Measurements from ENCODE around the gene MTUS2.

The MTUS2 gene

DNA sequence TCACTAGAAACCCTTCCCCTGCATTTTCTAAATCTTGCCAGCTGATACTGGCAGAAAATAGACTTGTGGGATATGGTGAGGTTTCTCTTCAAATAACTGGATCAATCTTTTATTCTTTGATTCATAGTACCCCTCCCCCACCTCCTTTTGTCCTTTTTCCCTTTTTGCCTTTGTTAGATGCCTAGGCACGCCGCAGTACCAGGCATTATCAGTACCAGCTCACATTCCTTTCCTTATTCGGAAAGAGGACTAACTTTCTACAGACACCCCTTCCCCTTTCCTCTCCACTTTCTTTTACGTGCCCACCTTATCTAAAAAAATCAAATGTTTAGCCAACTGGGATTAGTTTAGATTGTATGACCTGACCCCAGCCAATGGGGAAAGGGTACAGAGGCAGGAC is 226.4 kb downstream of the MTUS2 start:
- DNase-seq = no peak

DNA sequence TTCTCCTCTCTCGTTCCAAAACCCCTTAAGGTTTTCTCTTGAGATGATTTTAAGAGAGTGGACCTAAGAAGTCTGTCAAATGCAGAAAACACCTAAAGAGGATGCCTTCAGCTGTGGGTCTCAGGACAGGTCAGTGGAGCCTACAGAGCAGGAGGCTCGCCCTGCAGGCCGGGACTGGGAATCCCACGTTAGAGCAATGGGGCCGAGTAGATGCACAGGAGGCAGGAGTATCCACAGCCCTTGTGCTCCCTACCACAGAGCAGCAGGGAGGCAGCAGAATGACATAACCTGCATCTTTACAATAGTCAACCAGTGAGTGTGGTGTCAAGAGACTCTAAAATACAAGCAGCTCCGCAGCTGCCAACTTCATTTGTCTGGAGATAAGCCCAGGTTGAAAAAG is 229.4 kb downstream of the MTUS2 start:
- DNase-seq = no peak

DNA sequence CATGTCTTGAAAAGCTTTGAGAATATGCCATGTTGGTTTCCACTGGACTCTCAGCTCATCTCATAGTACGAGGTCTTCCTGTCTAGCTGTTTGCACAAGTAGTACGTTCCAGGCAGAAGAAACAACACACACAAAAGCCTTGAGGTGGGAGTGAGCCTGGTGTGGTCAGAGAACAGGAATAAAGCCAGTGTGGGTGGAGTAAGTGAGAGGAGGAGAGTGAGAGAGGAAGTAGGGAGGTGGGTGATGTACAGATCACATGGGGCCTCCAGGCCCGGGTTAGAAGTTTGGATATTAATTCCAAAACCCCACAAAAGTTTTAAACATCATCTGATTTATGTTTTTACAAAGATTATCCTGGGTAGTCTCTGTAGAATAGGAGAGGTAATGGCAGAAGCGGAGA is 230.6 kb downstream of the MTUS2 start:
- no peak for DNase-seq

DNA sequence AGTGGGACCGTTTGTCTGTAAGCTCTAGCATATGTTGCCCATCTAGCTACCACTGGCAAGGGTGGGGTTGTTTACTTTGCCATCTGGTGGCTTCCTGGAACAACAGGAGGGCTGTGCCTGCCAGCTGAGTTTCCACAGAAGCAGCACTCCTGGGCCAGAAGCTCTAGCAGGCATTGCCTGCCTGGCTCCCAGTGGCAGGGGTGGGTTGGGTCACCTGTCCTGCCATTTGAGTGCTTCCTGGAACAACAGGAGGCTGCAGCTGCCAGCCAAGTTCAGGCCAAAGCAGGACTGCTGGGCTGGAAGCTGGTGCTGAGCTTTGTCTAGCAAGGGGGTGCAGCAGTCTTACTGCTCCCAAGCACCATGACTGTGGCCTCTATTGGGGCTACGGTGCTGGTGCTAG is 239.7 kb downstream of the MTUS2 start:
- DNase-seq = no peak

DNA sequence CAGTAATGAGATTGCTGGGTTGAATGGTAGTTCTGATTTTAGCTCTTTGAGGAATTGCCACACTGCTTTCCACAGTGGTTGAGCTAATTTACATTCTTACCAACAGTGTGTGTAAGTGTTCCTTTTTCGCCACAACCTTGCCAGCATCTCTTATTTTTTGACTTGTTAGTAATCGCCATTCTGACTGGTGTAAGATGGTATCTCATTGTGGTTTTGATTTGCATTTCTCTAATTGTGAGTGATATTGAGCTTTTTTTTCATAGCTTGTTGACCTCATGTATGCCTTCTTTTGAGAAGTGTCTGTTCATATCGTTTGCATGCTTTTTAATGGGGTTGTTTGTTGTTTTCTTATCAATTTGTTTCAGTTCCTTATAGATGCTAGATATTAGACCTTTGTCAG is 245.0 kb downstream of the MTUS2 start:
- DNase-seq = no peak

DNA sequence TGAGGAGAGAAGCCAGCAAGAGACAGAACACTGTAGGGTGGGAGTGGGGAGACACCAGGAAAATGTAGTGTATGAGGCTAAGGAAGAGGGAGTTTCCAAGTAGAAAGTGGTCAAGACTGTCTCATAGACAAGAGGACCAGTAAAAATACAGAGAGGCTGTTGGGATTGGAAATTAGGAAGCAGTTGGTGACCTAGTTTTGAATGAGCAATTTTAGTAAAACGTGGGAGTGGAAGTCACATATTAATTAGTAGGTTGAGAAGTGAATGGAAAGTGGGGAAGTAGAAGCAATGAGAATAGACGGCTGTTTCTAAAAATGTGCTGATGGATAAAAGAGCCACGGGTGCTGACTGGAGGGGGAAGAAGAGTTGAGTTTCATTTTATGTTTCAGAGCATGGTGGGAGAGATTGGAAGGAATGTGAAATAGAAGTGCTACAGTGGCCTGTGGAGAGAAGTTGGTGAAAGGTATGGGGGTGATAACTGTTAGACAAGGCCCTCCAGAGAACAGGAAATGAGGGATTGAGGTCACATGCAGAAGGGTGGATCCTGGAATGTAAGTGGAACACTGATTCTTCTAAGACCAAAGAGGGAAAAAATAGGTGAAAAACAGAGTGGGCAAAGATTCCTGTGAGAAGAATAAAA is 247.3 kb downstream of the MTUS2 start:
- DNase-seq = no peak

DNA sequence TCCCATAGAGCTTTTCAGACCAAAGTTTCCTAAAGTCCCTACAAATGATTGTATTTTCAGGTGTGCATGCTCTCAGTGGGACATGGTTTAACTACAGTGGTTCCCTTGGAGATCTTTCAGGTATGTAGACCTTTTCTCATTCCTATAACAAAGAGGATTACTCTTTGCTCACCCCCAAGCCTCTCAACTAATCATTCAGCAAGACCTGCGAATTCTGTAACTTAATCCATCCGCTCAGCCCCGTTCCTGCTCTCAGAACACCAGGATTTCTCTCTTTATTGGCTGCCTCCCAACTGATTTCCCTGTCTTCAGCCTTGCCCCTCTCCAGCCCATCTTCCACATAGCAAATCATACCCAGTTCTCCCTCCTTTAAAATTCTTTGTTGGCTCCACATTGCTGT is 253.6 kb downstream of the MTUS2 start:
- DNase-seq = no peak

DNA sequence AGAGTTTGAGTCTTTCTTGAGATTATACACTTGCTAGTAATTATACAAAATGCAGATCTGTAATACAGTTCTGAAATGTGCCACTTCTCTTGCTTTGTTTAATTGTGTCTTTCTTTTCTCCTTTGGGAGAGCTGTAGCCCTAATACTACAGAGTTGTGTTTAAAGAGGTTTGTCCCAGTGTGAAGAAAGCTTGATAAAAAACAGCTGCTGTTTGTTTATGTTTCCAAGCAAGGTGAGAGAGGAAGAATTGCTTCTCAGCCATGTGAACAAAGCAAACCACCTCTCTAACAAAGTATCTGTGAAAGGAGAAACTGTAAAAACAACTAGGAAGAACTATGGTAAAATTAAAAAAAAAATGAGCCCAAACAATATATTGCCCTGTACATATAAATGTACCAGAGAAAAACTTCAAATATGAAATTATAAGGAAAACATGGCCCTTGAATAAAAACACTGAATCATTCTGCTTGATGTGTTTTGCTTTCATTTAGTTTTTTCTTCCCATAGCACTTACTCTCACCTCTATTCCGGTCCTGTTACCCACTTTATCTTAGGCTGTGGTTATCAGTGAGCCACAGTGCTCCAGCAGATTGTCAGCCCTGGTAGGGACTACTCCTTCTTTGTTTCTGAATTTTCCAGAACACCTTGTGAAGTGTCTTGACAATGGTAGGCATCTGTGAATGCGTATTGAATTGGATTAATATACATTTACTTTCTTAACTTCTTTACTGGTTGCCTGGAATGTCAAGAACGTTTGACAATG is 257.1 kb downstream of the MTUS2 start:
- DNase-seq = no peak

DNA sequence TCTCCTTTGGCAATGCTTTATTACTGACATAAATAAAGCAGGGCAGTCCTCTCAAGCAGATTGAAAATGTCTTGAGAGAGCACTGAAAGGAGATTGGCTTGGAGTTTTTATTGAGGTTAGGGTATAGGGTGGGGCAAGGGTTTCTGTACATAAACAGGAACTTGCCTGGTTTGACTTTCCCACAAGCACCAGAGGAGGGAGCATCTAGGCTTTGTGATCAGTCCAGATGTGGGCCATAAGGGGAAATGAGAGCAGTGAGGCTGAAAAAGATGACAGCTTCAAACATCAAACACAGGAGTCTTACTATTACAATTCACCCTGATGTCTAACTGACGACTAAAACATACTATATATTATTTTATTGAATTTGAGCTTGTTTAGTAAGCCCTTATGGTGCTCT is 260.9 kb downstream of the MTUS2 start:
- no peak for DNase-seq

DNA sequence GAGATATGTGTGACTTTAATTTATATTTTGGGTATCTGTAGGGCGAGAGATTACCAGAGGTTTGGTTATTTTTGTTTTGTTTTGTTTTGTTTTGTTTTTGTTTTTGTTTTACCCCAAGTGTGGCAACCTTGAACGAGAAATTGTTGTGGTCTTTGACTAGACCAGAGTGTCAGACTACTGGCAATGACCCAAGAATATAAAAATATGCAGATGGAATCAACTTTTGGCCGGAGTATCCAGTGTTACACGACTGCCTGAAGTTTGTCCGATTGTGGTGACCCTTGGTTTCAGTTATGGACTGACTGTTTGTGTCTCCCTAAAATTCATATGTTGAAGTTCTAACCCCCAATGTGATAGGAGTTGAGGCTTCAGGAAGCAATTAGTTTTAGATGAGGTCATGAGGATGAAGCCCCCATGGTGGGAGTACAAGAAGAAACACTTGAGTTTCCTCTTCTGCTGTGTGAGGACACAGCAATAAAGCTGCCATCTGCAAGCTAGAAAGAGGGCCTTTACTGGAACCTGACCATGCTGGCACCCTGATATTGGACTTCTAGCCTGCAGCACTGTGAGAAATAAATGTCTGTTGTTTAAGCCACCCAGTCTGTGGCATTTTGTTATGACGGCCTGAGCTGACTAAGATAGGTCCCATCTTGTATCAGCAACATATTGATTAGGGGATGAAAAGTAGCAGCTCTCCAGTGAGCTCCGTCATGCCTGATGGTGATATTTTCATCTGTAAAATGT is 261.7 kb downstream of the MTUS2 start:
- DNase-seq = no peak

DNA sequence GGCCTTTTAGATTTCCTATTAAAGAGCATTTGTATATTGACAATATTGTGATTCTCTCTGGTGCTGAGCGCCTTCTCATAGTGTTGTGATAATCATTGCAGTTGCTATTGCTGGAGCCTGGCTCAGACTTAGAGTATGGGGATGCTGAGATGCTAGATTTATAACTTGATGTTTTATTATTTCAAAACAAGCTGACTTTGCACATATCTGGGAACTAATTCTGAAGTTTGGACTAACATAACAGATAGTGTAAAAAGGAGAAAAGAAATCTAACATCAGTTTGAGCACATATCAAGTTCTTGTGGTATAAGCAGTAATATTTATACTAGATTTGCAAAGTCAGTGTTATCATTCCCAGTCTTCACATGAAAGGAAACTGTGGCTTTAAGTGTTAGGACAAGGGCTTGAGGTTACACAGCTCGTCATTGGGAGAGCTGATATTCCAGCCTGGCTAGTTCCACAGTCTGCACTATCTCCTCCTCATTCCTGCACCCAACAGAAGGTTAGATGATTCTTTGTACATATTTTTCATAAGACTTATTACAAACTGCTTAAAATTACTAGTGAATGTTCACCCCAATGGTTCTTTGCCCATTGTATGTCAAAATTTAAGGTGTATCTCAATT is 279.8 kb downstream of the MTUS2 start:
- no peak for DNase-seq

DNA sequence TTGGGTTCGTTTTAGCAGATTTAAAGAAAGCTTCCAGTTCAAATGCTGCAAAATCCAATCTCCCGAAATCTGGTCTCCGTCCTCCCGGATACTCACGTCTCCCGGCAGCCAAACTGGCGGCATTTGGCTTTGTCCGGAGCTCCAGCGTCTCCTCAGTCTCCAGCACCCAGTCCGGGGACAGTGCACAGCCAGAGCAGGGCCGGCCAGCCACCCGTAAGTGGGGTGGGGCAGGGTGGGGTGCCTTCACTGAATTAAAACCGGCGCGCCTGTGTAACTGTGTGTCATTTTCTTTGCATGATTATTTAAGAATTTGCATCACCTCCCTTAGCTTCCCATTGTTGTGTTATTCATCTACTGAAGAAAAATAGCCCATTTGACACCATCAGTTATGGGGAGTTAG is 280.6 kb downstream of the MTUS2 start:
- DNase-seq = no peak

DNA sequence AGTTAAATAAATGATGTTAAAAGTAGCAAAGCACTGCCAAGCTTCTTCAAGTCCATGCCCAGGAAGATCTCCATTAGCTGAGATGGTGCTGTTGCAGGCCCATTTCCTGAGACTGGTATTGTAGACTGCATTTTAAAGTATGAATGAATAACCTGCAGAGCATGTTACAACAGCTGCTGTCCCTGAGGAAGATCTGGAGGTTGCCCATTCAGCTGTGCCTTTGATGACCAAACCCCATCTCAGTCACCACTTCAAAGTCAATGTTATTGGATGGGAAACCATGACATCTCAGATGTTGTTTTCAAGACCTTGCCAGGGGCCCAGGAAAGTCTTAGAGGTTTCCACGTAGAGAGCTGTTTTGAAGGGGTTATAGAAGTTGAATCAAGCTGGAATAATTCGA is 281.3 kb downstream of the MTUS2 start:
- DNase-seq = no peak

DNA sequence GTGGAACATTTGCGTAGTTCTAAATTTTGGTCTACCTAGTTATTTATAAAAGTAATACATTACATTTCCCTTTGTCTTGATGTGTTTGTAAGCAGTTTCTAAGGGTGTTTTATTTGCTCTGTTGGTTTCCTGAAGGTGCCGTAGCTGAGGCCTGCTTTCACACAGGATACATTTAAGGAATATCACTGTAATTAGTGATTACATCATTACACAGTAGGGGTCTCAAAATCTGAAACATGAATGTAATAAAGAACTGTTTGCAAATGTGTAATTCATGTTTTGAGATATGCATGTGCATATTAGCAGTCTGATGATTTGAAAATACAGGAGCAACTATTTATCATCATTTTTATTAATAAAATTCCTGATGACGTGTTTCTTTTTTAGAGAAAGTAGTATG is 281.8 kb downstream of the MTUS2 start:
- no peak for DNase-seq

DNA sequence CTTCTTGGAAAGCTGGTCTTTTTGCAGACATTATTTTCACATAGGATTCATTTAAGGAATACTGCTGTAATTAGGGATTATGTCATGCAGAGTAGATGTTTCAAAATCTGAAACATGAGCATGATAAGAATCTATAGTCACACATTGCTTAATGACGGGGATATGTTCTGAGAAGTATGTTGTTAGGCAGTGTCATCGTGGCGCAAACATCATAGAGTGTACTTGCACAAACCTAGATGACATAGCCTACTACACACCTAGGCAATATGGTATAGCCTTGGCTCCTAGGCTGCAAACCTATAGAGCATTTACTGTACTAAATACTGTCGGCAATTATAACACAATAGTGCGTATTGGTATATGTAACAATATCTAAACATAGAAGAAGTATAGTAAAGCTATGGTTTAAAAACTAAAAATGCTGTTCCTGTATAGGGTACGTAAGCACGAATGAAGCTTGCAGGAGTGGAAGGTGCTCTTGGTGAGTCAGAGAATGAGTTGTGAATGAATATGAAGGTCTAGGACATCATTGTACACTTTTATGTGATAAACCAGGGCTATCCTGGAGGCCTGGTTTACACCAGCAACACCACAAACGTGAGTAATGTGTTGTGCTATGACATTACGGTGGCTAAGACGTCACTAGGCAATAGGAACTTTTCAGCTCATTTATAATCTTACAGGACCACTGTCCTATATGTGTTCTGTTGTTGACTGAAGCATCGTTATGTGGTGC is 283.1 kb downstream of the MTUS2 start:
- no peak for DNase-seq

DNA sequence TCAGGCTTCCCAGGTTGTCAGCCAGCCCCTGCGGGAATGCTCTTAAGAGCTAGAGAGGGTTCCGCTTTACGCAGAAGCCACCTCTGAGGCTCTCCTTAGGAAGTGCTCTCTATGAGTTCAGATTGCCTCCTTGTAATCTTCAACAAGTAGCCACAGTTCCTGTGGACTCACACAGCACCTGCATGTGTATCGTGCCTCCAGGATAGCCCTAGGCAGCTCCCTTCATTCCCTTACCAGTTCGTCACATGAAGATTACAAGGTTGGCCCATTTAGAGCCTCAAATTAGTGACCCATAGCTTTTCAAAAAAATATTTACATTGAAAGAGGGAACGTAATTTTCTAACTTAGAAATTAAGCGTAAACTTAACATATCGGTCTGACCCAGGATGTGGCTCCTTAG is 284.3 kb downstream of the MTUS2 start:
- DNase-seq = no peak

DNA sequence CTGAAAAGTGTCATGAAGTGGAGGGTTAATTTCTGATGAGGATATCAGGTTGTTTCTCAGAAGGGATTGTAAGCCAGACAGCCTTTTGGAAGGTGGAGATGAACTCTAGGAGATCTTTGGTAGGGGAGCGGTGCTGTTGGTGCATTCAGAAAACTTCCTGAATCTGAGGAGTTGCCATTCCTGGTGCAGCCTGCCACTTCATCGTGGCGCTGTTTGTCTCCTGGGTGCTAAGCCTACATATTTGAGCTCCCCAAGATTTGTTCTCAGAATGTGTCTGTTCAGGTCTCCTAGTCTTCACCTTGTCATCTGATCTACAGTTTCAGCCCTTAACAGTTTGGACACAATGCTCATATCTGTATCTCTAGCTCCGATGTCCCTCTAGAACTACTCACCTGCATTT is 285.6 kb downstream of the MTUS2 start:
- DNase-seq = no peak

DNA sequence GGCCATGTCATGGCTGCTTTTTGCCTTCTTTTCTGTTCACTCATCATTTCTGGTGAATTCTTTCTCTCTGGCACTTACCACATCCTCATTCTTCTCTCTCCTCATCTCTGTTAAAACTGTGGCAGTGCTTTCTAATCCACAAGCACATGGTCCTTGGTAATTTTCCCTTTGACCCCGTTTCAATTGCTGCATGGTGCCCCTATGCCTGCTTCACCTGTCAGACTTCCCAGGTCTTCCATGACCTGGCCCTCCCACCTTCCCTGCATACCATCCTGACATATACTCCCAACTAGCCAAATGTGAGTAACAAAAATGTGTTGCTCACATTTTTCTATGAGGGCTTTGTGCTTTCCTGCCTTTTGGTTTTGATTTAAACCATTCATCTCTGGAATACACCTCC is 286.5 kb downstream of the MTUS2 start:
- DNase-seq = no peak

DNA sequence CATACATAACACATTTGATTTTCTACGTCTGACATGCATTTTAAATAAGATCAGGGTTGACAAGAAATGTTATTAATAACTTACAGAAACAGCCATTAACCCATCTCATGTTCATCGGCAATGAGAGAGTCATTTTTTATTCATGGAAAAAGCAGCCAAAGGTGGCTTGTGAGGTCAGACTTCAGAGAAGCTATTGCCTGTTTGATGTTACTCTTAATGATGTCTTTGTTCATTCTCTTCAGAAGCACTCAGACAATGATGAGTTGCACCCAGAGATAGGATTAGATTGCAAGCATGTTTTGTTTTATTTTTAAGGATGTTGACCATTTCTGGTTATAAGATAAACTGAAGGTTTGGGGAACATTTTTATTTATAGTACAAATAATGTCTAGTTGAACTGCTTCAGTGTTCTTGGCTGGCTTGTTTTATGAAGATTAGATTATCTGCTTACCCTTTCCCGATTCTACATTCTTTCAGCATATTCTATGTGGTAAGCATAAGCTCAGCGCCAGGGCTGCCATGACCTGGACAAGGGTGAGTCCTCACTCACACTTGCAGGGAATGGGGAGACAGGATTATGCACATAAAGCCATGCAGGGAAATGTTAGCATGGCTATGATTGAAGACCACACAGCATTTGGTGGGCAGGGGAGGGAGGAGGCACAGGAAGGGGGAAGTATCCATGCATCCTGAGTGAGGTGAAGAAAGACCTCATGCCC is 288.1 kb downstream of the MTUS2 start:
- DNase-seq = no peak

DNA sequence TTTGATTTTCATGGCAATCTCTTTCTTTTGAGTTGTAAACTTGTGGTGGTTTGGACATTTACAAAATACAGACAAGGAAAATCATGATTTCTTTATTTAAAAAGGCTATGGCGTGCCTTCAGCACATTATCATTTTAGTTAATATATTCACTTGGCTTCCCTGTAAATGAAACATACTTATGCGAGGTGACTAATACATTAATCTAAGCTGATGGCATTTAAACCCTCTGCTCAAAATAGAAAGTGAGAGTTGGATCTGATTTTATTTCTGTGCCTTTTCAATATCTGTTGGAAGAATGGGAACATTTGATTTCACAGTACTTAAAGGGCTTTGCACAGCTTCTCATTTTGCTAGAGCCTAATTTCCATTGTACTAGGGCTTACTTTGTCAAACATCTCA is 289.8 kb downstream of the MTUS2 start:
- no peak for DNase-seq

DNA sequence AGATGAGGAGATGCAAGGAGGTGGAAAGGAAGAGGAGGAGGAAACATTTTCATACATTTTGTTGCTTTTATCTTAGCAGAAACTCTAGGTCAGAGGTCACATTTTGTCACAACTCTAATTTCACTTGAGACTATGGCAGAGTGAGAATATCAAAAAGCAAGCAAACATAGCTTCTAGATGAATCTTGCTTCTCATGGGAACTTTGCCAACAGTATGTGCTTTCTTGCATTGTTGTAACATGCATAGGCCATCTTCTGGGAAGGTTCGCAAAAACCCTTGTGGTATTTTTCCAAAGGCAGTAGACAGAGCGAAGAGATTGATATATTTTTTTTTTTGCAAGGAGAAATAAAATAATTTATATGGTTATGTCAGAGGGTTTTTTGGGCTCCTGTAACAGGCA is 291.3 kb downstream of the MTUS2 start:
- no peak for DNase-seq

DNA sequence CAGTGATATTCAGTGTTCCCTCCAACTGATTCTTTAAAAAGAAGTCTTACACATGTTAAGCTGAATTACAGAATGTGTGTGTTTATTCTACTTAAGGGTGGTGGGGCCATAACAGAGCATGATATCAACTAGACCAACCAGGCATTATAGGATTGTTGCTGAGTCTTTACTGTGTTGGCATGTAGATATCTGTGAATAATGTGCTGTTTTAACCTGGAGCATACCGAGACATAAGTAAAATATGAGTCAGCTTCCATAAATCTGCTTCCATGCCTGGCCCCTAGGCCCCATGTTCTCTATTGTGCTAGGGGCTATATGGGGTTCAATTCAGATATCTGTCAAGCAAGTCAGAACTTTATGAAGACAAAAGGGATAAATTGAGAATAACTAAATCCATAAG is 295.7 kb downstream of the MTUS2 start:
- DNase-seq = no peak
